Astrocyte of the cerebellum (primary cell): ENCODE data around the gene DNHD1.
A peak's percentile ranks its signal among the peaks of the same experiment; 100 is the strongest.

Experiments used
- DNase-seq: peaks from one replicate; pipeline ENCODE4 v3.0.0-alpha.2; 2011; ENCODE audit warnings: low read depth
- H3K4me3 ChIP-seq: 2 replicates; pipeline ENCODE4 v1.5.1; 2011; ENCODE audit warnings: mild to moderate bottlenecking, low read depth, low read length, moderate library complexity
- CTCF ChIP-seq: IDR thresholded peaks from 2 replicates; pipeline ENCODE4 v1.5.1; 2012; ENCODE audit warnings: low read length, low read depth, moderate library complexity, mild to moderate bottlenecking; ENCODE audit errors: missing control alignments
- in situ Hi-C: cut with HindIII; loops from 2 replicates; pipeline ENCODE4 v1.10.0; 2017; ENCODE audit warnings: low sequenced_read_pairs

Gene DNHD1

GRCh38 chr11:6526411-6527135 is 29.5 kb downstream of the DNHD1 start:
- in situ Hi-C loops: no loop called here
- H3K4me3 ChIP-seq: no peak overlapping the region
- TF ChIP-seq CTCF: no peak
- DNase-seq: no peak

- in situ Hi-C loops: no loop called here
- no peak overlapping the region for H3K4me3 ChIP-seq
- TF ChIP-seq CTCF: no peak
- no peak for DNase-seq
Measured at GRCh38 chr11:6529266-6529665, 32.2 kb downstream of the DNHD1 start.

GRCh38 chr11:6530848-6531247 is 33.8 kb downstream of the DNHD1 start:
- no peak for TF ChIP-seq CTCF
- H3K4me3 ChIP-seq: no peak overlapping the region
- no peak for DNase-seq
- in situ Hi-C loops: no loop called here

- DNase-seq: peak; percentile 24
- peak; percentile 84 for TF ChIP-seq CTCF
- in situ Hi-C loops: no loop called here
- H3K4me3 ChIP-seq: no peak overlapping the region
Measured at GRCh38 chr11:6531267-6531752, 34.2 kb downstream of the DNHD1 start.

GRCh38 chr11:6538456-6538855 is 41.4 kb downstream of the DNHD1 start:
- H3K4me3 ChIP-seq: no peak overlapping the region
- no peak for DNase-seq
- in situ Hi-C loops: no loop called here
- no peak for TF ChIP-seq CTCF

GRCh38 chr11:6538945-6539344 is 41.9 kb downstream of the DNHD1 start:
- TF ChIP-seq CTCF: no peak
- in situ Hi-C loops: no loop called here
- no peak for DNase-seq
- H3K4me3 ChIP-seq: no peak overlapping the region
